HG03108 (cell line): ENCODE data around the gene IFT43.

Experiments used
- ATAC-seq: cut with Tn5 transposase; IDR thresholded peaks from one replicate; pipeline ENCODE4 v1.9.1; 2021; ENCODE audit warnings: moderate library complexity; ENCODE audit not compliant: unreplicated experiment

Gene IFT43

DNA sequence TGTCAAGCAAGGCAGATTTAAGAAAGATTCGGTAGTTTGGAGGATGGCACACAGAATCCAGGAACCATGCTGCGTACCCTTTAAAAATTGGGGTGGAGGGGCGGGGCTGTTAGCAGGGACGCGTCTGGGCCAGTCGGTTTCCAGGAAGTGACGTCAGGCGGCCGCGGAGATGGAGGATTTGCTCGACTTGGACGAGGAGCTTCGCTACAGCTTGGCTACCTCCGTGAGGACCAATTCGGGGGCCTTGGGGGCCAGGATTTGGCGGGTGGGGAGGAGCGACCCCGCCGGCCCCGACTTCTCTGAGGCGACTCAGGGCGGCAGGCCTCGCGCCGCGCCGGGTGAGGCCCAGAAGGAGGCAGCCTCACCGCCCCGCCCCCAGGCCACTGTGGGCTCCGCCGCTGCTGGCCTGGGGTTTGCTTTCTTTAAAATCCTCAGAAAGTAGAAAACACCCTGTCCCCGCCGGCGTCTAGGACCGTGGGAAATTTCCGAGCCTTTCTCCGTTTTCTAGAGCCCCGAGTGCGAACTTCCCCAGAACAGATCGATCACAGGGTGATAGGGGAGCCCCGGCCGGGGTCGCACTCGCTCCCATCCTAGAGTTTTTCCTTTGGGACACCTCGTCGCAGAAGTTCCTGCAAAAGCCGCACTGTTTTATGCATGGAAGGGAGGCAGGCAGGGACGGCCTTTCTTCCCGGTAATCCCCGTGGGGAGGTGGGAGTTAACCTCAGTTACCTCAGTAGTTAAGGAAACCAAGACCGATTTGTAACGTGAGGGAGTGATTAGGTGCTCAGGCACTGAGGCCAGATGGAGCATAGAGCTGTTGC lies at the start of gene IFT43:
TSS of gene IFT43 (plus strand) at position 146 of the 821 bp plus-strand sequence. CDS start at position 170, 24 bp downstream.
- peak; percentile 44 for ATAC-seq

DNA sequence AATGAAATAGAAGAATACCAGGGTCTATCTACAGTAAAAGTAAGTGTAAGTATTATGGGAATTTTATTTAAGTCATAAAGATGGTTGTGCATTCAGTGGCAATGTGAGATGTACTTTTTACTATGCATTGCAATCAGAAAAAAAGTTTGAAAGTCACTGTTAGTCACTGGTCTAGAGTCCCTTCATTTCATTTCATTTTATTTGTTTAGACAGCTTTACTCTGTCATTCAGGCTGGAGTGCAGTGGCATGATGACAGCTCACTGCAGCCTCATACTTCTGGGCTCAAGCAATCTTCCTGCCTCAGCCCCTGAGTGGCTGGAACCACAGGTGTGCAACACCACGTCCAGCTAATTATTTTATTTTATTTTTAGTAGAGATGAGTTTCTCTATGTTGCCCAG lies 46.4 kb upstream of the IFT43 start:
- ATAC-seq = no peak

DNA sequence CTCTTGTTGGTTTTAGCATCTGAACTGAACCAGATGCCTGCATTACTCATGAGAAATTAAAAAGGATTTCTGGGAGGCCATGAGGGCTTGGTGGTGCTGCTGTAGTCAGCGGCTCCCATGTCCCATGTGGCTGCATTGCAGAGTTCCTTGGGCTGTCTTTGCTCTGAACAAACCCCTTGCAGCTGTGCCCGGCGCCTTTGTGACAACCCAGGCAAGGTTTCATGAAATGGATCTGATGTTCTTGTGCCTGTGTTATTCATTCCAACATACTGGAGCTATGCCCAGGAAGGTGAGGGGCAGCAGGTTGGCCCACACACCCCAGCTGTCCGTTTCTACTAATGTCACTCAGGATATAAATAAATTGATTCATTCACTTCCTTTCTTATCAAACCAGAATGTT lies 44.5 kb upstream of the IFT43 start:
- no peak for ATAC-seq

DNA sequence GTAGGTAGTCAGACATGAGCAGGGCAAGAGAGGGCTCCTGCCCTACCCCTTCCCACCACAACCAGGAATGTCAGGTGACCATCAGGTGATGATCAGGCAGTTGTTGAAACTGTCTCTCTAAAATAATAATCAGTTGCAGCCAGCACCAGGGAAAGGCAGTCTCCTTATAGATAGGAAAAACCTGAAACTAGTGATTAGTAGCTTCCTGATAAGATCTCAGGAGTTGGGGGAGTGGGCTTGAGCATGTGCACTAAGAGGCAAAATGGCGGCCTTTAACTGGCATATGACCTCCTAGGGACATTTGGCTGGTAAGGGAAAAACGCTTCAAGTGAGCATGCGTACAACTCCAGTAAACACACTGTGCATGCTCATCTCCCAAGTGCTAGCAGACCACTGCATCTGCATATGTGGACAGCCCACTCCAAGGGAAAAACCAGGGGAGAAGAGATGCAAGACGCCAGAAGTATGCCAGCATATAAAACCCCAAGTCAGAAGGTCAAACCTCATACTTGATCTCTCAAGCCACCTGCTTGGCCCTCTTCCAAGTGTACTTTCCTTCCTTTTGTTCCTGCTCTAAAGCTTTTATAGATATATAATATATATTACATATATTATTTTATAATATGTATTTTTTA lies 40.8 kb upstream of the IFT43 start:
- no peak for ATAC-seq

DNA sequence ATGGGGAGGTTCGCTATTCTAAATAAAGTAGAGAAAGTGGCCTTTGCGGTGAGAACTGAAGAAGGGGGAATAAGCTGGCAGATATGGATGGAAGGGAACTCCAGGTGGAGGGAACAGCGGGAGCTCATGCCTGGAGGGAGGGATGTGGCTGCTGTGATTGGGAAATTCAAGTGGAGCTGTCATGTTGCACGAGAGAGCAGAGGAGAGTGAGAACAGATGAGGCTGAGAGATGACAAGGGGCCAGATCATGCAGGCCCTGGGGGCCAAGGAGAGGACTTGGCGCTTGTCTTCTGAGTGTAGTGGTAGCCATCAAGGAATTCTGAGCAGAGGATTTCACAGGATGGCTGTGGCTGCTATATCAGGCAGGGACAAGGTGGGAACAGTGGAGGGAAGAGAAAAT lies 38.8 kb upstream of the IFT43 start:
- no peak for ATAC-seq

DNA sequence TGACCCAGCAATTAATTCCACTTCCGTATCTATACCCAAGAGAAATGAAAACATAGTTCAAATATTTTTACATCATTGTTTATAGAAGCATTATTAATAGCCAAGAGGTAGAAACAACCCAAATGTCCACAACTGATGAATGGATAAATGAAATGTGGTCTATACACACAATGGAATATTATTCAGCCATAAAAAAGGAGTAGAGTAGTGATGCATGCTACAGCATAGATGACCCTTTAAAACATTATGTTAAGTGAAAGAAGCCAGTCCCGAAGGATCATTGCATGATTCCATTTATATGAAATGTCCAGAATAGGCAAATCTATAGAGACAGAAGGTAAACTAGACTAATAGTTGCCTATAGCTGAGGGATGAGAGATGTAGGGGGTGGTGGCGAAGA lies 33.1 kb upstream of the IFT43 start:
- ATAC-seq = no peak

DNA sequence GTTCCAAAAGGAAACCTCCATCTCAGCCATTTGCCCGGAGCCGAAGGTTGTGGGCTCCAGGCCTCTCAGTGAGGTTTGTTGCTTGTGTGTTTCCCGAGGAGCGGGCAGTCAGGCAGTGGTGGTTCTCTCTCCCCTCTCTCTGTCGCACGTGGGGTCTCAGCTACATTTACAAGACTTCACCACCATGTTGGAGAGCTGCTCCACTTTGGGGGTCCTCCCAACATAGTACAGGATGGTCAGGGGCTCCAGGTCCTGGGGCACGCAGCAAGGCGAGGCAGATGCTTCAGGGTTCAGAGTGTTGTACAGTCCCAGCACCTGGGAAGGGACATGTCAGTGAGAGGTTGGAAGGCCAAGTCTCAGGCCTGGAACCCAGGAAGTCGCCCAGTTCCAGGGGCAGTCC lies 26.5 kb upstream of the IFT43 start:
- no peak for ATAC-seq

DNA sequence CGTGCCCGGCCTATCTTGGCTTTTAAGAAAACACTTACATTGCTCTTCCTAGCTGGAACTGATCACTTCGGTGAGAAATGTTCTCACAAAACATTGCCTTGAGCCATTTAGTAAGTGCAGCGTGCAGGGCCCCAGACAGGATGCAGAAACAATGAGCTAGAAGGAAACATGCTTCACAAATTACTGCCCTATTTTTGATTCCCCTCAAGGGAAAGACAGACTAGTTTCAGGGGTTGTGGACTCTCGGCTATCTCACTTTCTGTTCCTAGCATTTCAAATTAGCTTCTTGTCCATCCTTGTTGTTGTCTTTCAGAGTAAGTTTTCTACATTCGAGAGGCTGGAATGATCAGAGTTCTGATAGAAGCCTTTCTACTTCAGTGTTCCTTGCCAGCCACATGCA lies 25.3 kb upstream of the IFT43 start:
- ATAC-seq = peak; percentile 78

DNA sequence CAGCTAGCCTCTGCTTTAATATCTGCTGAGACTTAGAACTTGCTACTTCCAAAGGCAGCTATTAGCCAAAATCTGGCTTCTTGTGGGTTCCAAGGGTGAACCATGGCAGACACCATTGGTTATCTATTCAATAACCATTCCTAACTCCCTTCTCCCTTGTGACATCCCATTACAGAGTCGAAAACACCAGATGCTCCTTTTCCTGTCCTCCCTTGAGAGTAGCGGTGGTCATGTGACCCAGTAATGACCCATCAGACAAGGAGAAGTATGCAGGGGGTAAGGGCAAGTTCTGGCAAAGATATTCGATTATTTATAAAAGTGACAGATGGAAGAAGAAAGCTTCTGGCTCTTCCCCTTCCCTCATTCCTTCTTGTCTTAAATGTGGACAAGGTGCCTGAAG lies 23.9 kb upstream of the IFT43 start:
- ATAC-seq = no peak

DNA sequence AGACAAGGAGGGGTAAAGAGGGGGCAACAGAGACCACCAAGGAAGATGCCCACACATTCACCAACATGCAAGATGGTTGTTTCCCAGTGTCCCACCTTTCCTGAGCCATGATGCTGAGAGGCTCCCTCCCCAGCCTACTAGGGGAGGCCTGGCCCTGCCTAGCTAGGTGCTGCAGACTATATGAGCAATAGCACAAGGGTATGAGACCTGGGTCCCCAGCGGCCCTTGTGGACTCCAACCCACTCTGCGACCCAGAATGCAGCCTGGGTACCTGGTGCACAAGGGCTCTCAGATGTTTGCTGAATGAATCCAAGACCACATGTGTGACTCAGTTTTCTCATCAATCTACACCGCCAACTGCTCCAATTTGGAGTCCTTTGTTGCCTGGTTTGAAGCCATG lies 17.7 kb upstream of the IFT43 start:
- no peak for ATAC-seq

DNA sequence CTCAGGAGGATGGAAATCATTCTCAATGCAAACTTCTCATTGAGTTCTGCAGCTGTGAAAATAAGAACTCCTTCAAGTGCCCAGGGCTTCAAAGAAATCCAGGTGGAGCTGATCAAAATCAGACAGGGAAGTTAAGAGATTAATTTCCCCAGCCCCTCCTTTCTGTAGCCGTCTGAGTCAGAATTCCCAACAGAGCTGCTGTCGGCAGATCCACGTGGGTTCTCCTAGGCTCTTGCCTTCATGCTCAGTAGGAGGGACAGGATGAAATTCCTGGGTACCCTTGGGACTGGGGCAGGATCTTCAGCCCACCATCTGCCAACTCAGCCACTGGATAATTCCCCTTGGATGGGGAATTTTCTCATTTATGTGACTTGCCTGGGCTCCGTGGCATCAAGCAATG lies 17.1 kb upstream of the IFT43 start:
- ATAC-seq = no peak

DNA sequence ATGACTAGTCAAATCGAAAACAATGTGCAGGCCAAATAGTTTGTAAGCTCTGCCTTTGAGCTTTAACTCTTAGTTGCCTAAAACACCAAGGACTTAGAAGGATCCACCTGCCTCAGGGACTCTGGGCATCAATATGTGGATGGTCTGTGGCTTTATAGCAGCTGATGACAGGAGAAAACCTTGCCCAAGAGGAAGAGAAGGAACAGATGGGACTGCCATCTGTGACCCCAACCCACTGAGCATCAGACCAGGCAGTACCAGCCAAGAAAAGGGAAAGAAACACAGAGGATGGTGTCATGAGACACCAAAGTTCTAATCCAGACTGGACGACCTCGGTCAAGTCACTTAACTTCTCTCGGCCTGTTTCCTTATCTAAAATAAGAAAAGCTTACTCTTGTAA lies 16.4 kb upstream of the IFT43 start:
- ATAC-seq = no peak

DNA sequence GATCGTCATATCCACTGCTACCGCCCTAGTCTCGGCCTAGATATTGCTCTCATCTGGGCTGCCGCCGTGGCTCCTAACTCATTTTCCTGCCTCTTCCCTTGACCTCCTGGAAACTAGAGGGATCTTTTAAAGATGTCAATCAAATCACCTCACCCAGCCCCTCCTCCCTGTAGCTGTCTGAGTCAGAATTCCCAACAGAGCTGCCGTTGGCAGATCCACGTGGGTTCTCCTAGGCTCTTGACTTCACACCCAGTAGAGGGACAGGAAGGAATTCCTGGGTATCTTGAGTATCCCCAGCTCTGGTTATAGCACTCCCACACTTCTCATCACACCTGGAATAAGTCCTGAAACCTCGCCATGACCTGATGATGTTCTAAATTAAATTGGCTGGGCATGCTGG lies 15.7 kb upstream of the IFT43 start:
- ATAC-seq = no peak

DNA sequence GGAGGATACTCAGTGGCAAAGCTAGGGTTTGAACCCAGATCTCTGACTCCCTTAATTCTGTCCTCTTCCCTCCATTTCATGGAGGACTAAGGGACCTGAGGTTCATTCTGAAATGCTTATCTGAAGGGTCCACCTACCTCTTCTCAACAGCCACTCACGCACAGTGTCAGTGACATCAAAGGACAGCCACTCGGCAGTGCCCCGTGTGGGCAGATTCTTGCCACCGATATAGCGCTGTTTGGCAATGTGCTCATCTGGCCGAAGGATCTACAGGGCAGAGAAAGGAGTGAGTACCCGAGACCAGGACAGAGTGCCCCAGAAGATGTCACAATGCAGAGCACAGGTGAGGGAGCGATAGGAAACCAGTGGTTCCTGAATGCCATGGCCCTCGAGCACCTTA lies 14.6 kb upstream of the IFT43 start:
- no peak for ATAC-seq

DNA sequence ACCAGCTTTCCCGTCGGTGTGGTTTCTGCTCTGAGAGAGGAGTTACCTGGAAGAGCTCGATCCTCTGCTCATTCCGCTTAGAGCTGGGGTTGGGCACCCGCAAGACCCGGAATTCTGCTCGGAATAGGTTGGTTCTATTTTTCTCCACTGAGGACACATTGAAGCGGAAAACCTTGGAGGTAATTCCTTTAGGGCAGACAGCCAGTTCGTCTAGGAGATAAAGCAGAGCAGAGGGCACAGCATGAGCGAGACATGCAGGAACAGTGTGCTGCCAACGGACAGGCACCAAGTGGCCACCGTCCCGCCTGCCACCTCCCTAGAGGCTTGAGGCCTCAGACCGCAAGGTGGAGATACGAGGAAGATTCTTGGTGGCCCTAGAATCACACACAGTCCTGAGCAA lies 14.1 kb upstream of the IFT43 start:
- ATAC-seq = no peak

DNA sequence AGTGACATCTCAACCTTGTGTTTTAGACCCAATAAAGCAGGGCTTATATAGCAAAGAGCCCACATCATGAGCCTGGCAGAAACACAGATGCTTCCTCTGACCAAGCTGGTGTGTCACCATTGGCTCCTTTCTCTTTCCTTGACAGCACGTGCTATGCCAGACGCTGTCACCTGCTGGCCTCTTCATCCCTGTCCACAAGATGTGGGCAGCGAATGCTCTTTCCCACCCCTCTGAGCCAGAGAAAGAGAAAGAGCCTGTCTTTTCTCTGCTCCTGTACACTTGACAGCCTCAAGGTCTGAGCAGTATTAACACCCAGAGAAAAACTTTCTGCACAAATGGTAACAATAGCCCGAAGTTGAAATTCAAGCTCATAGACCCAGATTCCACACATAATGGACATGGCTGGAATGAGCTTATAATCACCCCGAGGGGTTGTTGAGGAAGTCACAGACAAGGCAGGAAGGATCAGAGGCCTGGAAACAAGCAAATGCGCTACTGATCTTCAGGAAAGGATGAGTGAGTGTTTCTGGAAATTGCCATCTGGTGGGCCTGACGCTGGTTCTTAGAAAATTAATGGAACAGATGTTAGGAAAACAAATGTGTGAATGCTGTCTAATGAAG lies 12.7 kb upstream of the IFT43 start:
- no peak for ATAC-seq

DNA sequence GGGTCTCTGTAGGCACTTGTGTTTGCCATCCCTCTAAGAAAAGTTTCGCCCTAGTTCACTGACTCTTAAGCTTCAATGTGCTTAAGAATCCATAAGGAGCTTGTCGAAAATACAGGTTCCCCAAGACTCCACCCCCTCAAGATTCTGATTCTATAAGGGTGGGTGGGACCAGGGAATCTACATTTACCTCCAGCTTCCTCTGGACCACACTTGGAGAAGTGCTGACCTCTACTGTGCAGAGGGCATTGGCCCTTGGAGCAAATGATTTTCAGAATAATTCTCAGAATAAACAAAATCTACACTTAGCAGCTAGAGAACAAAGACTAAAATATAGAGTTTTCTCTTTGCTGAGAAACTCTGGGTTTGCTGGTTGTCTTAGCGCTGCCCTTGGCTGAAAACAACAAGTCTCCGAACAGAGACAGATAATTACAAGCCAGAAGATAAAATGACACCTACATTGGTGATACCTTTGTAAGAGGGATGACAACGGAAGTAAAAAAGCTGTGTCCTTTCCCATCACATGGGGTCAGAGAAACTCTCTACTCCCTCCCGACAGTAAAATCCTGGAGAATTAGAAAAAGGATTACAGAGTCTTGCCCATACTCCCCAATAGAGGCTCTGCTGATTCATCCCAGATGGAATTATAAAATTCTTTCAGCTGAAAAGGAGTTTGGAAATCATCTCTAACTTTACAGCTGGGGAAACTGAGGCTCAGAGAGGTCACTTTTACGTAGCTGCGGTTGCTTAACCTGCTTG lies 8.6 kb upstream of the IFT43 start:
- ATAC-seq = no peak

DNA sequence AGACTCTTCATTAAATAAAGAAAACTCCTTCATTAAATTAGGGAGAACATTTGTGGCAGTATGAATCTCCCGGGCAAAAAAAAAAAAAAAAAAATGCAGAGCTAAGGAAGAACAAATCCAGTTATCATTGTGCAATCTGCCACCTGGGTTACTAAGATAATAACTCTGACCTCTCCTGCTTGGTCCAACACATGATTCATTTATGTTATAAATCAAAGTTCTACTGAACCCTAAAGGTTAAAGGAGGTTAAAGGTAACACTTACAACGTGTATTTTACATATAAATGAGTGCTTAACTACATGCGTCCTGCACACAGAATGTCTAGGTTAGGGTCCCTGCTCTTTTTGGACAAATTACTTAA lies 8.0 kb upstream of the IFT43 start:
- no peak for ATAC-seq

DNA sequence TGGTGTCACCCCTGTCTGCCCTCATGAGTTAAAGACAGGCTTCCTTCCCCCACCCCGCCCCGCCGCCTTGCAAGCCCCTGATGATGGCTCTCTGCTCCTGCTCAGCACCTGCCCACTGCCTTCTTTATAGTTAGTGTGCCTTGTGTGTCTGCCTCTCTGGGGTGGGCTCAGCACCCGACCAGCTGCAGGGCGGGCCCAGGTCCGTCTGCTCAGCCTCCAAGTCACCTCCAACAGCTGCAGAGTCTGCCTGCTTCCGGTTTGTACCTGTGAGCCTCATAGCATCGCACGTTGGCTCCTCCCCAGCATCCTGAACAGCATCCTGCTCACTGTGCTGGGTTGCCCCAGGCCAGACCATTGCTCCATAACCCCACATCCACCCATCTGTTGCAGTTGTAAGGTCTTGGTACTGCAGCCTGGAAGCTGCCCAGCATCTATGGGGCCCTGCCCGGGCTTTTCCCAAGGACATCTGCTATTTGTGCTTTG lies 7.3 kb upstream of the IFT43 start:
- no peak for ATAC-seq

DNA sequence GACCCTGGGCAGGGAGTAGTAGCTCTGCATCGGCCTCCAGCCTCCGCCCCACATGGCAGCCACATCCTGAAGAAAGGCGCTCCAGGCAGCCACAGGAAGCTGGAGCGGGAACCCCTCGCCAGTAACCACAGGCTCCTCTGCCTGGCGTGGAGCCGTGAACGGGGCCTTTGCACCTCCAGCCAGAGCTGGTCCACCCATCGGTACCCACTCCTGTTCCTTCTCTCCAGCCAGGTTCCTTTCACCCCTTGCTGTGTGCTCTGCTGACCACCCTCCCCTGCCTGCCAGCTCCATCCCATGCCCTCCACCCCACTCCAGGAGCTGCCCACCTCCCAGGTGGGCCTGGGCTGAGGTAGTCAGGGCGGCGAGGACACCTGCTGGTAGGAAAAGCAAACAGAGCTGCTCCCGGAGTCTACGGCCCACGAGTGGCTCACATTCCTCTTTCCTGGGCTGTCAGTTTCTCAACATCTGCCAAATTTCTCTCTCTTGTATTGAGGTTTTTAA lies 6.4 kb upstream of the IFT43 start:
- no peak for ATAC-seq
